Measurements from ENCODE around the gene UBAC2.

UBAC2 gene

DNA sequence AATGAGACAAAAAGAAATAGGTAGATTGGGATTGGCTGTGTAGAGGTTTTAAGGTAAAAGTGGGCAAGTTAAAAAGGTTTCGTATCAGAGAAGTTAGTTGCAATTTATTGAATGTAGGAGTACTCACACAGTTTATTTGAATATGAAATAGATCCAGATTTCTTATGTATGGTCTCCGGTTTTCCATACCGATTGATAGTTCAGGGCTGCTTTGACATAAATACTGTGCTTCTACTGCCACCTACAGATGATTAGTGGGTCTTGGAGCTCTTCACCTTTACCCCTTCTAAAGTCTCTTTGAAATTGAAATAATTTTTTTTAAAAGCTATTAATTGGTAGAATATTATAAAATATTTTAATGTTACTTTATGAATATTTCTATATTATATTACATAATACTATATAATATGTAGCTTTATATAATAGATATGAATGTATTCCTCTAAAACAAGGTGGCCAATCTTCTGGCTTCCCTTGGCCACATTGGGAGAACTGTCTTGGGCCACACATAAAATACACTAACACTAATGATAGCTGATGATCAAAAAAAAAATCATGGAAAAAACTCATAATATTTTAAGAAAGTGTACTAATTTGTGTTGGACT is 65.3 kb downstream of the UBAC2 start:
- Histone ChIP-seq H3K4me1 (ENCODE audit: insufficient read depth, low read length) (no peaks in the 10 kb centered on the region), H3K9me3 (ENCODE audit: insufficient read depth, low read depth, low read length) (no peaks in the 10 kb centered on the region), H3K27ac (ENCODE audit: low read length) (no peak overlapping the region), H3K4me3 (ENCODE audit: low read length) (no peak overlapping the region), H3K36me3 (ENCODE audit: insufficient read depth, low read depth, low read length) (peaks cover 16% of the 10 kb centered on the region; the same call in 1 of the 2 replicates), H3K27me3 (ENCODE audit: insufficient read depth, low read length) (no peaks in the 10 kb centered on the region), H3K9ac (ENCODE audit: low read depth, low read length) (no peak overlapping the region)

GRCh38 chr13:99266827-99267226 is 66.2 kb downstream of the UBAC2 start:
- Histone ChIP-seq H3K36me3 (ENCODE audit: insufficient read depth, low read depth, low read length) (0 out of 2 replicates have a peak, but pooled peaks cover 11% of the 10 kb centered on the region), H3K9me3 (ENCODE audit: insufficient read depth, low read depth, low read length) (no peaks in the 10 kb centered on the region), H3K27ac (ENCODE audit: low read length) (no peak overlapping the region), H3K9ac (ENCODE audit: low read depth, low read length) (no peak overlapping the region), H3K4me1 (ENCODE audit: insufficient read depth, low read length) (no peaks in the 10 kb centered on the region), H3K4me3 (ENCODE audit: low read length) (no peak overlapping the region), H3K27me3 (ENCODE audit: insufficient read depth, low read length) (no peaks in the 10 kb centered on the region)

DNA sequence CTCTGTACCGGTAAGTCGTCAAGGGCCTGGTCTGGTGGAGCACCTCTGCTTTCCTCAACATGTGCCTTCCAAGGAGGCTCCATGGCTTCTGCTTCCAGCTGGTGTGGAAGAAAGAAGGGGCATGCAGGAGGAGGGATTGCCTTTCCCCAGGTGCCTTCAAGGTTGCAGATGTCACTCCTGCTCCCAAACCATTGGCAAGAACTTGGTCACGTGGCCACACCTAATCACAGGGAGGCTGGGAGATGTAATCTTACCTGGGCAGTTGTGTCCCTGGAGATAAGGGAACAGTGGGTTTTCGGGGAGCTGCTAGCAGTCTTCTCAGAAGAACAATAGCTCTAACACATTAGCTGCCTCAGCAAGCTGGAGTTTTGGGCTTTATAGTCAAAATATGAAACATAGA is 67.3 kb downstream of the UBAC2 start:
- Histone ChIP-seq H3K27ac (ENCODE audit: low read length) (no peak overlapping the region), H3K36me3 (ENCODE audit: insufficient read depth, low read depth, low read length) (0 out of 2 replicates have a peak, but pooled peaks cover 10% of the 10 kb centered on the region), H3K27me3 (ENCODE audit: insufficient read depth, low read length) (no peaks in the 10 kb centered on the region), H3K9ac (ENCODE audit: low read depth, low read length) (no peak overlapping the region), H3K9me3 (ENCODE audit: insufficient read depth, low read depth, low read length) (no peaks in the 10 kb centered on the region), H3K4me3 (ENCODE audit: low read length) (no peak overlapping the region), H3K4me1 (ENCODE audit: insufficient read depth, low read length) (no peaks in the 10 kb centered on the region)

DNA sequence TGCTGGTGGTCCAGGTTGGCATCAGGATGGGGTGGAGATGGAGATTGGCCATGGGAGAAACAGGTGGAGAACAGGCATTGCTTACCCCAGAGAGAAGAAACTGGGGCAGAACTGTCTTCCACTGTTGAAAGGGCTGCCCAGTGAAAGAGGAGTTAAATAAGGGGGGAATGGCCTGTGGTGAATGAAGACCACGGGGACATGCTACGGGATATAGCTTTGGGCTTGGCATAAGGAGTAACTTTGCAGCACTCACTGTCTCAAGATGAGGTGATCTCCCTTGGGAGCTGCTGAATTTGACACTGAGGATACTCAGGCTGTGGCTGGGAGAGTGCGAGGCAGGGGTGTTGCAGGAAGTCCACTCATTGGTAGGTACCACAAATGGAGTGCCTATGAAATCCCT is 68.2 kb downstream of the UBAC2 start:
- Histone ChIP-seq H3K9me3 (ENCODE audit: insufficient read depth, low read depth, low read length) (no peaks in the 10 kb centered on the region), H3K27ac (ENCODE audit: low read length) (no peak overlapping the region), H3K4me1 (ENCODE audit: insufficient read depth, low read length) (no peaks in the 10 kb centered on the region), H3K4me3 (ENCODE audit: low read length) (no peak overlapping the region), H3K9ac (ENCODE audit: low read depth, low read length) (no peak overlapping the region), H3K27me3 (ENCODE audit: insufficient read depth, low read length) (no peaks in the 10 kb centered on the region), H3K36me3 (ENCODE audit: insufficient read depth, low read depth, low read length) (0 out of 2 replicates have a peak, but pooled peaks cover 2% of the 10 kb centered on the region)

GRCh38 chr13:99269627-99270241 is 69.1 kb downstream of the UBAC2 start:
- H3K27me3 ChIP-seq (ENCODE audit: insufficient read depth, low read length) = no peaks in the 10 kb centered on the region
- no peaks in the 10 kb centered on the region for H3K4me1 ChIP-seq (ENCODE audit: insufficient read depth, low read length)
- no peak overlapping the region for H3K9ac ChIP-seq (ENCODE audit: low read depth, low read length)
- no peak overlapping the region for H3K4me3 ChIP-seq (ENCODE audit: low read length)
- H3K27ac ChIP-seq (ENCODE audit: low read length) = no peak overlapping the region
- H3K36me3 ChIP-seq (ENCODE audit: insufficient read depth, low read depth, low read length) = no peaks in the 10 kb centered on the region
- H3K9me3 ChIP-seq (ENCODE audit: insufficient read depth, low read depth, low read length) = no peaks in the 10 kb centered on the region

DNA sequence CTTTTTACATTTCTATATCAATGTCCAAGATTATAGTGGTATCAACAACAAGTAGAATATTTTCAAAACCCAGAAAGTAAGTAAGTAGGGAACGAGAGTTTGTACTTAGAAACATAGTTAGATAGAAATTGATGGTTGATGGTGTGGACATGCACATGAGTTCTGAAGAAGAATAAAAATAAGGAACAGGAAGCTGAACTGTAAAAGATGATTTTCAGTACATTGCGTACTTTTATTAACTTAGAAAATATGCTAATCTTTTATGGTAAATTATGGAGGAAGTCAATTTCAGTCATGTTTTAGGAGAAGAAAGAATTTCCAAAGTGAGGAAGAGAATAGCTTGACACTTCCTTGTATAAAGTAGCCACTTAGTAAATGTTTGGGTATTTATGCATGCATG is 69.9 kb downstream of the UBAC2 start:
- Histone ChIP-seq H3K27me3 (ENCODE audit: insufficient read depth, low read length) (no peaks in the 10 kb centered on the region), H3K9ac (ENCODE audit: low read depth, low read length) (no peak overlapping the region), H3K4me1 (ENCODE audit: insufficient read depth, low read length) (no peaks in the 10 kb centered on the region), H3K4me3 (ENCODE audit: low read length) (no peak overlapping the region), H3K9me3 (ENCODE audit: insufficient read depth, low read depth, low read length) (no peaks in the 10 kb centered on the region), H3K36me3 (ENCODE audit: insufficient read depth, low read depth, low read length) (no peaks in the 10 kb centered on the region), H3K27ac (ENCODE audit: low read length) (no peak overlapping the region)

GRCh38 chr13:99271249-99271648 is 70.6 kb downstream of the UBAC2 start:
- no peaks in the 10 kb centered on the region for H3K36me3 ChIP-seq (ENCODE audit: insufficient read depth, low read depth, low read length)
- no peak overlapping the region for H3K9ac ChIP-seq (ENCODE audit: low read depth, low read length)
- no peaks in the 10 kb centered on the region for H3K9me3 ChIP-seq (ENCODE audit: insufficient read depth, low read depth, low read length)
- H3K4me1 ChIP-seq (ENCODE audit: insufficient read depth, low read length) = peaks cover 1% of the 10 kb centered on the region; the same call in 1 of the 2 replicates
- H3K4me3 ChIP-seq (ENCODE audit: low read length) = no peak overlapping the region
- H3K27me3 ChIP-seq (ENCODE audit: insufficient read depth, low read length) = no peaks in the 10 kb centered on the region
- H3K27ac ChIP-seq (ENCODE audit: low read length) = no peak overlapping the region

DNA sequence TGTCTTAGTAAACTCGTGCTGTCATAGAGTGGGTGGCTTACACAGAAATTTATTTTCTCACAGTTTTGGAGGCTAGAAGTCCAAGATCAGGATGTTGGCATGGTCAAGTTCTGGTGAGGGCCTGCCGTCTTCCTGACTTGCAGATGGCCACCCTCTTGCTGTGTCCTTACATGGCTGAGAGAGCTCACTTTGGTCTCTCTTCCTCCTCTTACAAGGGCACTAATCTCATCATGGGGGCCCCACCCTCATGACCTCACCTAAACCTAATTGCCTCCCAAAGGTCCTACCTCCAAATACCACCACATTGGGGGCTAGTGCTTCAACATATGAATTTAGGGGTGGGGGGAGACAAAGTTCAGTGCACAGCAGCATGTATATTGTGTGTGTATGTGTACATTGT is 71.8 kb downstream of the UBAC2 start:
- no peak overlapping the region for H3K9ac ChIP-seq (ENCODE audit: low read depth, low read length)
- H3K4me1 ChIP-seq (ENCODE audit: insufficient read depth, low read length) = peaks cover 4% of the 10 kb centered on the region; the same call in 1 of the 2 replicates
- no peaks in the 10 kb centered on the region for H3K9me3 ChIP-seq (ENCODE audit: insufficient read depth, low read depth, low read length)
- H3K27me3 ChIP-seq (ENCODE audit: insufficient read depth, low read length) = no peaks in the 10 kb centered on the region
- H3K27ac ChIP-seq (ENCODE audit: low read length) = no peak overlapping the region
- no peaks in the 10 kb centered on the region for H3K36me3 ChIP-seq (ENCODE audit: insufficient read depth, low read depth, low read length)
- H3K4me3 ChIP-seq (ENCODE audit: low read length) = no peak overlapping the region

GRCh38 chr13:99273128-99273527 is 72.5 kb downstream of the UBAC2 start:
- H3K4me1 ChIP-seq (ENCODE audit: insufficient read depth, low read length) = peaks cover 4% of the 10 kb centered on the region; the same call in 1 of the 2 replicates
- H3K36me3 ChIP-seq (ENCODE audit: insufficient read depth, low read depth, low read length) = no peaks in the 10 kb centered on the region
- no peaks in the 10 kb centered on the region for H3K9me3 ChIP-seq (ENCODE audit: insufficient read depth, low read depth, low read length)
- no peaks in the 10 kb centered on the region for H3K27me3 ChIP-seq (ENCODE audit: insufficient read depth, low read length)
- no peak overlapping the region for H3K27ac ChIP-seq (ENCODE audit: low read length)
- H3K9ac ChIP-seq (ENCODE audit: low read depth, low read length) = no peak overlapping the region
- no peak overlapping the region for H3K4me3 ChIP-seq (ENCODE audit: low read length)

DNA sequence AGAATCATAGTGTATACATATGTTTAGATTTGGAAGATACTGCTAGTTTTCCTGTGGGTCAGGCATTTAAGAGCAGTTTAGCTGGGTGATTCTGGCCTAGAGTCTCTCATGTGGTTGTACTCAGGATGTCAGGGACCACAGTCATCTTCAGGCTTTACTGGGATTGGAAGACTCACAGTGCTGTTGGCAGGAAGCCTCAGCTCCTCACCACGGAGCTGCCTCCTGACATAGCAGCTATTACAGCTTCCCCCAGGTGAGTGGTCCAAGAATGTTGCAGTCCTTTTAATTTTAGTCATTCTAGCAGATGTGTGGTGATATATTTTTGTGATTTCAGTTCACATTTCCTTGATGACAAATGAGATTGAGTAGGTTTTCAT is 74.4 kb downstream of the UBAC2 start:
- Histone ChIP-seq H3K9me3 (ENCODE audit: insufficient read depth, low read depth, low read length) (no peaks in the 10 kb centered on the region), H3K4me3 (ENCODE audit: low read length) (no peak overlapping the region), H3K4me1 (ENCODE audit: insufficient read depth, low read length) (peaks cover 11% of the 10 kb centered on the region; the same call in 1 of the 2 replicates), H3K27me3 (ENCODE audit: insufficient read depth, low read length) (no peaks in the 10 kb centered on the region), H3K27ac (ENCODE audit: low read length) (no peak overlapping the region), H3K9ac (ENCODE audit: low read depth, low read length) (no peak overlapping the region), H3K36me3 (ENCODE audit: insufficient read depth, low read depth, low read length) (no peaks in the 10 kb centered on the region)

GRCh38 chr13:99276706-99277105 is 76.1 kb downstream of the UBAC2 start:
- H3K27me3 ChIP-seq (ENCODE audit: insufficient read depth, low read length) = no peaks in the 10 kb centered on the region
- no peaks in the 10 kb centered on the region for H3K9me3 ChIP-seq (ENCODE audit: insufficient read depth, low read depth, low read length)
- no peak overlapping the region for H3K9ac ChIP-seq (ENCODE audit: low read depth, low read length)
- no peaks in the 10 kb centered on the region for H3K36me3 ChIP-seq (ENCODE audit: insufficient read depth, low read depth, low read length)
- H3K27ac ChIP-seq (ENCODE audit: low read length) = no peak overlapping the region
- no peak overlapping the region for H3K4me3 ChIP-seq (ENCODE audit: low read length)
- peaks cover 11% of the 10 kb centered on the region; the same call in 1 of the 2 replicates for H3K4me1 ChIP-seq (ENCODE audit: insufficient read depth, low read length)

GRCh38 chr13:99277629-99278028 is 77.0 kb downstream of the UBAC2 start:
- Histone ChIP-seq H3K4me3 (ENCODE audit: low read length) (no peak overlapping the region), H3K27ac (ENCODE audit: low read length) (no peak overlapping the region), H3K27me3 (ENCODE audit: insufficient read depth, low read length) (no peaks in the 10 kb centered on the region), H3K4me1 (ENCODE audit: insufficient read depth, low read length) (peaks cover 11% of the 10 kb centered on the region; the same call in 1 of the 2 replicates), H3K9ac (ENCODE audit: low read depth, low read length) (no peak overlapping the region), H3K9me3 (ENCODE audit: insufficient read depth, low read depth, low read length) (no peaks in the 10 kb centered on the region), H3K36me3 (ENCODE audit: insufficient read depth, low read depth, low read length) (no peaks in the 10 kb centered on the region)
